HCT116 (cell line): Measurements from ENCODE around the gene INHBE. TPM values are rescaled to one million over a fixed set of nuclear protein-coding genes. Genes with fewer than 3 reads are reported as not detected.

Source experiments
- ATAC-seq: fragments of 200-7000 bp; cut with Tn5 transposase; 2 replicates; pipeline ENCODE4 v1.9.1; 2020; ENCODE audit warnings: mild to moderate bottlenecking, moderate library complexity
- BruUV-seq: library from RNA; stranded (reverse); fragments of 400-500 nt; replicated peaks from 2 replicates; lab custom pipeline; 2021; lab: Mats Ljungman, UMichigan
- CTCF ChIA-PET: fragments of 300-600 bp; sonication (Branson Sonifier 250); formaldehyde crosslinking; loops from one replicate; lab custom pipeline; 2021; ENCODE audit warnings: antibody characterized with exemption; lab: Charles Lee
- POLR2A ChIA-PET: fragments of 300-600, 350-600 bp; sonication (Branson Sonifier 250); formaldehyde crosslinking; loops from one replicate; lab custom pipeline; 2021; ENCODE audit warnings: antibody characterized with exemption; lab: Charles Lee
- RAD21 ChIA-PET, 2 experiments: fragments of 300-600 bp; sonication (Branson Sonifier 250); formaldehyde crosslinking; loops; one replicate each; lab custom pipeline; 2023; ENCODE audit warnings: low total read pairs in 2 of 2; ENCODE audit not compliant: uncharacterized antibody in 2 of 2, unreplicated experiment in 2 of 2, low non-redundant PET in 1 of 2; lab: Charles Lee
- DNase-seq: peaks from one replicate; pipeline ENCODE4 v3.0.0-alpha.2; 2010; ENCODE audit warnings: low read depth, low spot score
- H2AFZ ChIP-seq: fragments of 200-600 bp; shearing (Covaris generic), sonication (generic); 2 replicates; pipeline ENCODE4 v1.6.1; 2017; ENCODE audit warnings: low read depth, mixed run types, mixed read lengths, antibody characterized with exemption, low read length; ENCODE audit not compliant: poor library complexity, severe bottlenecking
- H3K27ac ChIP-seq: 2 replicates; pipeline ENCODE4 v1.5.1; 2012; ENCODE audit warnings: low read depth, low read length
- H3K27me3 ChIP-seq: fragments of 200-600 bp; sonication (generic); 2 replicates; pipeline ENCODE4 v1.6.1; 2016; ENCODE audit warnings: mixed run types, low read length, mixed read lengths; ENCODE audit not compliant: insufficient read depth
- H3K36me3 ChIP-seq, 2 experiments: fragments of 200-500 bp in 1 of 2; fragments of 200-600 bp in 1 of 2; sonication (Bioruptor generic) in 1 of 2; sonication (generic) in 1 of 2; 2 replicates each; pipeline versions ENCODE4 v1.5.1 to v1.6.1; 2014 to 2016; ENCODE audit warnings: low read length in 2 of 2, inconsistent platforms in 1 of 2, mixed read lengths in 1 of 2, mixed run types in 1 of 2; ENCODE audit not compliant: insufficient read depth in 2 of 2, control insufficient read depth in 1 of 2
- H3K4me1 ChIP-seq, 2 experiments: fragments of 200-600 bp in 1 of 2; sonication (generic) in 1 of 2; 2 replicates each; pipeline versions ENCODE4 v1.5.1 to v1.6.1; 2012 to 2017; ENCODE audit warnings: low read length in 2 of 2, inconsistent platforms in 1 of 2, mild to moderate bottlenecking in 1 of 2, mixed read lengths in 1 of 2, mixed run types in 1 of 2, moderate library complexity in 1 of 2; ENCODE audit not compliant: insufficient read depth in 2 of 2, control insufficient read depth in 1 of 2
- H3K4me2 ChIP-seq: fragments of 200-600 bp; sonication (generic); 2 replicates; pipeline ENCODE4 v1.6.1; 2017; ENCODE audit warnings: mixed run types, low read length, mixed read lengths
- H3K4me3 ChIP-seq, 2 experiments: fragments of 200-600 bp in 1 of 2; sonication (generic) in 1 of 2; replicated peaks in 1 of 2; 2 replicates each; pipeline ENCODE4 v1.5.1; 2011 to 2016; ENCODE audit warnings: low read length in 2 of 2, control low read depth in 1 of 2, low read depth in 1 of 2, mild to moderate bottlenecking in 1 of 2, mixed read lengths in 1 of 2, mixed run types in 1 of 2
- H3K79me2 ChIP-seq: fragments of 200-600 bp; sonication (generic); 2 replicates; pipeline ENCODE4 v1.6.1; 2017; ENCODE audit warnings: mild to moderate bottlenecking, mixed run types, low read length, moderate library complexity, mixed read lengths; ENCODE audit not compliant: insufficient read depth
- H3K9ac ChIP-seq: fragments of 200-600 bp; sonication (generic); 2 replicates; pipeline ENCODE4 v1.6.1; 2016; ENCODE audit warnings: low read length, mixed read lengths
- H3K9me2 ChIP-seq: fragments of 200-600 bp; sonication (generic), shearing (Covaris generic); 2 replicates; pipeline ENCODE4 v1.6.1; 2017; ENCODE audit warnings: mixed run types, mild to moderate bottlenecking, moderate library complexity; ENCODE audit not compliant: insufficient read depth
- H3K9me3 ChIP-seq, 2 experiments: fragments of 200-500 bp in 1 of 2; fragments of 200-600 bp in 1 of 2; sonication (Bioruptor generic) in 1 of 2; sonication (generic) in 1 of 2; 2 replicates each; pipeline ENCODE4 v1.6.1; 2014 to 2017; ENCODE audit warnings: low read length in 2 of 2, mixed read lengths in 2 of 2, inconsistent platforms in 1 of 2, low read depth in 1 of 2, mild to moderate bottlenecking in 1 of 2, mixed run types in 1 of 2, moderate library complexity in 1 of 2; ENCODE audit not compliant: control insufficient read depth in 1 of 2, insufficient read depth in 1 of 2
- H4K20me1 ChIP-seq: fragments of 200-600 bp; sonication (generic), shearing (Covaris generic); 2 replicates; pipeline ENCODE4 v1.6.1; 2017; ENCODE audit warnings: mixed run types, mild to moderate bottlenecking, moderate library complexity; ENCODE audit not compliant: insufficient read depth
- CBX3 ChIP-seq: IDR thresholded peaks from 2 replicates; pipeline ENCODE4 v1.6.1; 2012; ENCODE audit warnings: low read depth
- CEBPB ChIP-seq: IDR thresholded peaks from 2 replicates; pipeline ENCODE4 v1.6.1; 2012; ENCODE audit warnings: low read depth
- EGR1 ChIP-seq: IDR thresholded peaks from 2 replicates; pipeline ENCODE4 v1.6.1; 2012; ENCODE audit warnings: low read depth
- EZH2 ChIP-seq: fragments of 200-600 bp; sonication (generic); IDR thresholded peaks from 2 replicates; pipeline ENCODE4 v1.6.1; 2017; ENCODE audit warnings: antibody characterized with exemption, mixed run types
- EZH2phosphoT487 ChIP-seq: fragments of 200-600 bp; IDR thresholded peaks from 2 replicates; pipeline ENCODE4 v1.6.1; 2018; ENCODE audit warnings: antibody characterized with exemption, borderline replicate concordance
- FOSL1 ChIP-seq: IDR thresholded peaks from 2 replicates; pipeline ENCODE4 v1.6.1; 2012; ENCODE audit warnings: low read depth
- MAX ChIP-seq: IDR thresholded peaks from 2 replicates; pipeline ENCODE4 v1.6.1; 2012
- RAD21 ChIP-seq: IDR thresholded peaks from 2 replicates; pipeline ENCODE4 v1.6.1; 2012; ENCODE audit warnings: low read depth, mild to moderate bottlenecking
- SIN3A ChIP-seq: IDR thresholded peaks from 2 replicates; pipeline ENCODE4 v1.6.1; 2012; ENCODE audit warnings: low read depth
- TCF7L2 ChIP-seq: IDR thresholded peaks from 2 replicates; pipeline ENCODE4 v1.7.0; 2011; ENCODE audit warnings: borderline replicate concordance, inconsistent platforms; ENCODE audit not compliant: insufficient read depth, insufficient read length; ENCODE audit errors: extremely low read depth
- YY1 ChIP-seq: IDR thresholded peaks from 2 replicates; pipeline ENCODE4 v1.6.1; 2011; ENCODE audit warnings: low read length, low read depth, moderate library complexity, mild to moderate bottlenecking; ENCODE audit not compliant: insufficient replicate concordance; ENCODE audit errors: extremely low read depth
- ZBTB33 ChIP-seq: IDR thresholded peaks from 2 replicates; pipeline ENCODE4 v1.6.1; 2011; ENCODE audit warnings: mild to moderate bottlenecking, low read length, moderate library complexity; ENCODE audit not compliant: insufficient replicate concordance; ENCODE audit errors: extremely low read depth
- ZFX ChIP-seq: fragments of 450-650 bp; IDR thresholded peaks from 2 replicates; pipeline ENCODE4 v1.6.1; 2017
- intact Hi-C: fragments of 100-400 bp; cut with micrococcal nuclease; formaldehyde crosslinking; loops from 2 replicates; pipeline ENCODE4 v1.10.0; 2022
- total RNA-seq: library from RNA; stranded (reverse); gene quantifications from one replicate; pipeline ENCODE4 v1.2.1, GENCODE V29; 2021; ENCODE audit not compliant: unreplicated experiment

The INHBE gene
- total RNA-seq, 1 experiment from 2014 or later, result 0.89 TPM

- BruUV-seq, result no TSS peak
- H3K4me1 ChIP-seq, result peaks cover 0 to 16% of the 10 kb centered on the region in 2 experiments; a peak in 2 of 4 replicates
- H3K9me3 ChIP-seq, result no peaks in the 10 kb centered on the region
- H2AFZ ChIP-seq, result no peak overlapping the region
- no peak overlapping the region for H3K4me2 ChIP-seq
- DNase-seq (no peak), ATAC-seq (no peak)
- H3K27me3 ChIP-seq, result peaks cover 13% of the 10 kb centered on the region
- RAD21 ChIA-PET, result no interaction called here
- no peak for TF ChIP-seq TCF7L2
- TF ChIP-seq EZH2, result no peak
- TF ChIP-seq RAD21, result no peak
- TF ChIP-seq EGR1, result no peak
- TF ChIP-seq MAX, result no peak
- TF ChIP-seq EZH2phosphoT487, result no peak
- TF ChIP-seq ZBTB33, result no peak
- no peak for TF ChIP-seq YY1
- no peak for TF ChIP-seq FOSL1
- TF ChIP-seq ZFX, result no peak
- no peak for TF ChIP-seq SIN3A
- no peak for TF ChIP-seq CBX3
- TF ChIP-seq CEBPB, result no peak
- no peak overlapping the region for H3K27ac ChIP-seq
- H4K20me1 ChIP-seq, result no peaks in the 10 kb centered on the region
- H3K79me2 ChIP-seq, result no peaks in the 10 kb centered on the region
- no peaks in the 10 kb centered on the region for H3K9me2 ChIP-seq
- no peak overlapping the region for H3K4me3 ChIP-seq
- CTCF ChIA-PET, result no interaction called here
- no peak overlapping the region for H3K9ac ChIP-seq
- intact Hi-C loops, result no loop called here
- POLR2A ChIA-PET, result no interaction called here
- no peaks in the 10 kb centered on the region for H3K36me3 ChIP-seq
Measured at GRCh38 chr12:57479043-57479375, 23.9 kb downstream of the INHBE start.
